ENCODE data around the gene TVP23A.
"Not testable (repeated sequence)": the region's sequence is repeated elsewhere in the genome, so short reads cannot be mapped to it uniquely, and the experiment has no call there.

The TVP23A gene

DNA sequence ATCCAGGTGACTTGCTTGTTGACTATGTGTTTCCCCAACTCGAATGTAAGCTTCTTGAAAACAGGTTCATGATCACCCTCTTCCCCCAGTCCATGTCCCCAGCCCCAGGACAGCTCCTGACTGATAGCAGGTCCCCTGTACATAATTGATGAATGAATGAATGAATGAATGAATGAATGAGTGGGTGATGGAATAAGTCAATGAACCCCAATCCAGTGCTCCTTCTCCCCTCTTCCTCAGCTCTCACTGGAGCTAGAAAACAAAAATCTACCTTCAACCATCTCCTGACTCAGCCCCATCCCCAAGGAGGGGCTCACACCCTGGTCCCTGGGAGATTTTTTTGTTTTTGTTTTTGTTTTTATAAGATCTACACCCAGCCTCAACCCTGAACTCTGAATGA is 16.2 kb upstream of the TVP23A start:
- peaks cover 30% of the 10 kb centered on the region for H3K27me3 Mint-ChIP-seq (ENCODE audit: low read depth, poor library complexity)
- DNase-seq: no peak
- no peaks in the 10 kb centered on the region for H3K36me3 Mint-ChIP-seq (ENCODE audit: low read depth)
- H3K4me3 Mint-ChIP-seq: no peak overlapping the region
- TF ChIP-seq, protein P1, sequence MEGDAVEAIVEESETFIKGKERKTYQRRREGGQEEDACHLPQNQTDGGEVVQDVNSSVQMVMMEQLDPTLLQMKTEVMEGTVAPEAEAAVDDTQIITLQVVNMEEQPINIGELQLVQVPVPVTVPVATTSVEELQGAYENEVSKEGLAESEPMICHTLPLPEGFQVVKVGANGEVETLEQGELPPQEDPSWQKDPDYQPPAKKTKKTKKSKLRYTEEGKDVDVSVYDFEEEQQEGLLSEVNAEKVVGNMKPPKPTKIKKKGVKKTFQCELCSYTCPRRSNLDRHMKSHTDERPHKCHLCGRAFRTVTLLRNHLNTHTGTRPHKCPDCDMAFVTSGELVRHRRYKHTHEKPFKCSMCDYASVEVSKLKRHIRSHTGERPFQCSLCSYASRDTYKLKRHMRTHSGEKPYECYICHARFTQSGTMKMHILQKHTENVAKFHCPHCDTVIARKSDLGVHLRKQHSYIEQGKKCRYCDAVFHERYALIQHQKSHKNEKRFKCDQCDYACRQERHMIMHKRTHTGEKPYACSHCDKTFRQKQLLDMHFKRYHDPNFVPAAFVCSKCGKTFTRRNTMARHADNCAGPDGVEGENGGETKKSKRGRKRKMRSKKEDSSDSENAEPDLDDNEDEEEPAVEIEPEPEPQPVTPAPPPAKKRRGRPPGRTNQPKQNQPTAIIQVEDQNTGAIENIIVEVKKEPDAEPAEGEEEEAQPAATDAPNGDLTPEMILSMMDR (IDR thresholded peaks at IDR 0.05): no peak
- no peak overlapping the region for H3K27ac Mint-ChIP-seq
- peaks cover 2% of the 10 kb centered on the region for H3K4me1 Mint-ChIP-seq
- H3K9me3 Mint-ChIP-seq: no peaks in the 10 kb centered on the region

DNA sequence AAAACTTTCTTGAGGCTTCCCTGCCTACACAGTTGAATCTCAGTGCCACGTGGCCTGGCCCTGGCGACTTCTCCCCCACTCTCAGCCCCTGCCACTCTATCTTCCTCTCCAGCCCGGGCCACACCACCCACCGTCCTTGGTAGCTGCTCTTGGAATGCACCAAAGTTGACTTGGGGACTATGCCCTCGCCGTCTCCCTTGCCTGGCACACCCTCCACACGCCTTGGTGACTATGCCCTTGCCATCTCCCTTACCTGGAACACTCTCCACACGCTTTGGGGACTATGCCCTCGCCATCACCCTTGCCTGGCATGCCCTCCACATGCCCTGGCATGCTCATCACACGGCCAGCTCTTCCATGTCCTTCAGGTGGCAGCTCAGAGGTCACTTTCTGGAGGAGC is 15.5 kb upstream of the TVP23A start:
- DNase-seq: no peak
- no peak overlapping the region for H3K27ac Mint-ChIP-seq
- H3K27me3 Mint-ChIP-seq (ENCODE audit: low read depth, poor library complexity): peaks cover 24% of the 10 kb centered on the region
- H3K4me1 Mint-ChIP-seq: peaks cover 8% of the 10 kb centered on the region
- TF ChIP-seq, protein P1 (IDR thresholded peaks at IDR 0.05): no peak
- no peaks in the 10 kb centered on the region for H3K9me3 Mint-ChIP-seq
- no peaks in the 10 kb centered on the region for H3K36me3 Mint-ChIP-seq (ENCODE audit: low read depth)
- no peak overlapping the region for H3K4me3 Mint-ChIP-seq

DNA sequence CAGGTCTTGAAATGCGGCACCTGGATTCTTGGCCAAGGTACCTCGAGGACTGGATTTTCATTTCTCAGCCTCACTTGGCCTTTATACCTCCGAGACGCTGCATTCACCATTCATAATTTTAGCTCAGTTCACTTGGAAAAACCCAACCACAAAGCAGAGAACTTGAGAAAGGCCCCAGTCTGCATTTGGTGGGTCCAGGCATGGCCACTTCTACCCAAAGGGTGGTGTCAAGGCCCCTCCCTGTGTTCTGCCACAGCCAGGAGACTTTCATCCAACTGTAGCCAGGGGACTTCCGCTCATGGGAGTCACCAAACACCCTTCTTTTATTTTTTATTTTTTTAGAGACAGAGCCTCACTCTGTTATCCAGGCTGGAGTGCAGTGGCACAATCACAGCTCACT is 14.7 kb upstream of the TVP23A start:
- H3K27ac Mint-ChIP-seq: no peak overlapping the region
- H3K9me3 Mint-ChIP-seq: no peaks in the 10 kb centered on the region
- H3K4me3 Mint-ChIP-seq: no peak overlapping the region
- H3K4me1 Mint-ChIP-seq: peaks cover 17% of the 10 kb centered on the region
- no peaks in the 10 kb centered on the region for H3K36me3 Mint-ChIP-seq (ENCODE audit: low read depth)
- no peak for DNase-seq
- TF ChIP-seq, protein P1 (IDR thresholded peaks at IDR 0.05): no peak
- peaks cover 21% of the 10 kb centered on the region for H3K27me3 Mint-ChIP-seq (ENCODE audit: low read depth, poor library complexity)

DNA sequence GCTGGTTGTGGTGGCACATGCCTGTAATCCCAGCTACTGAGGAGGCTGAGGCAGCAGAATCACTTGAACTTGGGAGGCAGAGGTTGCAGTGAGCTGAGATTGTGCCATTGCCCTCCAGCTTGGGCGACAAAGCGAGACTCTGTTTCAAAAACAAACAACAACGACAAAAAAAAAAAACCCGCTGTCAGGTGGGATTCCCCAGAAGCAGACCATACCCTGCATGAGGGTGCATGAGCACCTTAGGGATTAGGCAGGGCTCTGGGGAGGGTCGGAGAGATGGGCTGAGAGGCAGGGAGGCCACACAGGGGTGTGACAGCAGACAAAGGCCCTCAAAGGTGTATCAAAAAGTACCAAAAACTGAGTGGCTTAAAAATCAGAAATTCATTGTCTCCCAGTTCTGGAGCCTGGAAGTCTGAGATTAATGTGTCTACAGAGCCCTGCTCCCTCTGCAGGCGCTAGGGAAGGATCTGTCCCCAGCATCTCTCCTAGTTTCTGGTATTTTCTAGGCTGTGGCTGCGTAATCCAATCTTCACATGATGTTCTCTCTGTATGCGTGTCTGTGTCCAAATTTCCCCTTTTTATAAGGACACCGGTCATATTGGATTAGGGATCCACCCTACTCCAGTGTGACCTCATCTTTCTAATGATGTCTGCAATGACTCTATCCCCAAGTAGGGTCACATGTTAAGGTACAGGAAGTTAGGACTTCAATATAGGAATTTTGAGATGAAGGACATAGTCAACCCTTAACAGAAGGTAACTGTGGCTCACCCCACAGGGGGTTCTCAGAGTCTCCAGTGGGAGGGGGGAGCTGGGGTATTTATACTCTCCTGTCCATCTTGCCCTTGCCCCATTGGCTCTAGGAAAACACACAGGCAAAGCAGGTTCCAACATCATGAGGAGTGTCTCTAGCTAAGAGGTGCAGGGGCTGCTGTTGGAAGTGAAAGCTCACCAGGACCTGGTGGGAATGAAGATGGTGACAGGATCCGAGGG is 13.6 kb upstream of the TVP23A start:
- H3K27ac Mint-ChIP-seq: no peak overlapping the region
- peaks cover 20% of the 10 kb centered on the region for H3K4me1 Mint-ChIP-seq
- peaks cover 21% of the 10 kb centered on the region for H3K27me3 Mint-ChIP-seq (ENCODE audit: low read depth, poor library complexity)
- H3K36me3 Mint-ChIP-seq (ENCODE audit: low read depth): no peaks in the 10 kb centered on the region
- no peak for DNase-seq
- H3K9me3 Mint-ChIP-seq: no peaks in the 10 kb centered on the region
- TF ChIP-seq, protein P1 (IDR thresholded peaks at IDR 0.05): no peak
- H3K4me3 Mint-ChIP-seq: no peak overlapping the region

DNA sequence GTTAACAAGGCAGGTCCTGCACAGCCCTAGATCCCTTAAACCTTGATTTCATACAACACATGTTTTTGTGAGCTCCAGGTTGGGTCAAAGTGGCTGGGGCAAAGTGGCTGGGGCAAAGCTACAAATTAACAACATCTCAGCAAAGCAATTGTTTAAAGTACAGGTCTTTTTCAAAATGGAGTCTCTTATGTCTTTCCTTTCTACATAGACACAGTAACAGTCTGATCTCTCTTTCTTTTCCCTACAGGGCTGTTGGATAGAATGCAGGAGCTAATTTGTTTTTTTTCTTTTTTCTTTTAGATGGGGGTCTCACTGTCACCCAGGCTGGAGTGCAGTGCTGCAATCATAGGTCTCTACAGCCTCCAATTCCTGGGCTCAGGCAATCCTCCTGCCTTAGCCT is 11.6 kb upstream of the TVP23A start:
- not testable (repeated sequence) for H3K4me3 Mint-ChIP-seq; H3K36me3 Mint-ChIP-seq (ENCODE audit: low read depth); DNase-seq; H3K27ac Mint-ChIP-seq; H3K9me3 Mint-ChIP-seq
- Mint-ChIP-seq H3K27me3 (ENCODE audit: low read depth, poor library complexity) (peaks cover 15% of the 10 kb centered on the region), H3K4me1 (peaks cover 20% of the 10 kb centered on the region)

DNA sequence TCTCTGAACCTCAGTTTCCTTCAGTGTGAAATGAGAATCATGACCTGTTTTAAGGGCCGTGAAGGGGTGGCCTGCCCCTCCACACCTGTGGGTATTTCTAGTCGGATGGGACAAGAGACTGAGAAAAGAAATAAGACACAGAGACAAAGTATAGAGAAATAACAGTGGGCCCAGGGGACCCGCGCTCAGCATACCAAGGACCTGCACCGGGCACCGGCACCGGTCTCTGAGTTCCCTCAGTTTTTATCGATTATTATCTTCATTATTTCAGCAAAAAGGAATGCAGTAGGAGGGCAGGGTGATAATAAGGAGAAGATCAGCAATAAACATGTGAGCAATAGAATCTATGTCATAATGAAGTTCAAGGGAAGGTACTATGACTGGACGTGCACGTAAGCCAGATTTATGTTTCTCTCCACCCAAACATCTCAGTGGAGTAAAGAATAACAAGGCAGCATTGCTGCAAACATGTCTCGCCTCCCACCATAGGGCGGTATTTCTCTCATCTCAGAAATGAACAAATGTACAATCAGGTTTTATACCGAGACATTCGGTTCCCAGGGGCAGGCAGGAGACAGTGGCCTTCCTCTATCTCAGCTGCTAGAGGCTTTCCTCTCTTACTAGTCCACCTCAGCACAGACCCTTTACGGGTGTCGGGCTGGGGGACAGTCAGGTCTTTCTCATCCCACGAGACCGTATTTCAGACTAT is 10.9 kb upstream of the TVP23A start:
- H3K4me1 Mint-ChIP-seq: peaks cover 20% of the 10 kb centered on the region
- H3K36me3 Mint-ChIP-seq (ENCODE audit: low read depth); H3K4me3 Mint-ChIP-seq; DNase-seq; H3K9me3 Mint-ChIP-seq; H3K27ac Mint-ChIP-seq; H3K27me3 Mint-ChIP-seq (ENCODE audit: low read depth, poor library complexity): not testable (repeated sequence)

Measured in nephron progenitor cell (in vitro differentiated cells).